Gastroesophageal sphincter (tissue), 4 donors: ENCODE data around the gene UBE2J1. TPM values are rescaled to one million over a fixed set of nuclear protein-coding genes. Genes with fewer than 3 reads are reported as not detected.

Source experiments
- ATAC-seq: fragments of 150-250 bp; one replicate; pipeline ENCODE4 v1.9.1; 2016; ENCODE audit warnings: mild to moderate bottlenecking, moderate library complexity
- H3K27ac ChIP-seq, 4 donors: fragments of 200-600 bp; sonication (generic) in 3 of 4; 1 replicate in 3 of 4; 2 replicates in 1 of 4; pipeline ENCODE4 v1.5.1; 2016 to 2019
- H3K27me3 ChIP-seq: fragments of 200-600 bp; sonication (generic); one replicate; pipeline ENCODE4 v1.5.1; 2019
- H3K36me3 ChIP-seq, 2 donors: fragments of 200-600 bp; sonication (generic); one replicate each; pipeline ENCODE4 v1.5.1; 2019; ENCODE audit warnings: control low read depth in 1 of 2
- H3K4me1 ChIP-seq, 3 donors: fragments of 200-600 bp; sonication (generic); 1 replicate in 2 of 3; 2 replicates in 1 of 3; pipeline ENCODE4 v1.5.1; 2016 to 2019; ENCODE audit warnings: control low read depth in 2 of 3
- H3K4me3 ChIP-seq, 2 donors: fragments of 200-600 bp; sonication (generic); one replicate each; pipeline ENCODE4 v1.5.1; 2019; ENCODE audit warnings: mild to moderate bottlenecking in 1 of 2, moderate library complexity in 1 of 2
- H3K9me3 ChIP-seq, 3 donors: fragments of 200-600 bp; sonication (generic); one replicate each; pipeline ENCODE4 v1.5.1; 2017 to 2019; ENCODE audit warnings: control low read depth in 2 of 3
- CTCF ChIP-seq, 4 experiments: fragments of 200-600 bp in 2 of 4; fragments of 450-650 bp in 2 of 4; sonication (generic) in 1 of 4; IDR thresholded peaks; one replicate each; pipeline ENCODE4 v1.5.1; 2017 to 2019; ENCODE audit warnings: antibody characterized with exemption in 4 of 4, mild to moderate bottlenecking in 2 of 4, moderate library complexity in 2 of 4
- EP300 ChIP-seq: sonication (generic); formaldehyde crosslinking; IDR thresholded peaks from one replicate; pipeline ENCODE4 v1.6.1; 2017; ENCODE audit warnings: antibody characterized with exemption, mild to moderate bottlenecking
- POLR2A ChIP-seq, 2 donors: fragments of 450-650 bp; IDR thresholded peaks; one replicate each; pipeline ENCODE4 v1.6.1; 2017; ENCODE audit warnings: antibody characterized with exemption in 2 of 2, mild to moderate bottlenecking in 2 of 2, moderate library complexity in 1 of 2
- POLR2AphosphoS5 ChIP-seq: sonication (generic); formaldehyde crosslinking; IDR thresholded peaks from one replicate; pipeline ENCODE4 v1.6.1; 2017; ENCODE audit warnings: antibody characterized with exemption
- WGBS, 2 donors: methylation state at CpG; one replicate each; pipeline ENCODE4 v1.1.5; 2018; ENCODE audit warnings: low coverage in 1 of 2; 5-methylcytosine and 5-hydroxymethylcytosine counted together
- total RNA-seq, 4 donors: library from RNA; depleted of rRNA; stranded (reverse); fragments of >200 nt; gene quantifications; one replicate each; pipeline ENCODE4 v1.1.0, GENCODE V29; 2016

The UBE2J1 gene
- total RNA-seq, 4 donors from 2014 or later = 32.7 to 42.9 (median 36.9) TPM

- no peak overlapping the region for H3K4me3 ChIP-seq
- no peak for ATAC-seq
- H3K4me1 ChIP-seq = no peaks in the 10 kb centered on the region
- no peaks in the 10 kb centered on the region for H3K27me3 ChIP-seq
- no peak overlapping the region for H3K27ac ChIP-seq
- TF ChIP-seq POLR2A (IDR thresholded peaks at IDR 0.05) = no peak
- H3K36me3 ChIP-seq = no peaks in the 10 kb centered on the region
- WGBS, 2 donors = 80 to 89% methylated on average over 1 of the region's 1 CpG
- H3K9me3 ChIP-seq = no peaks in the 10 kb centered on the region
Measured at GRCh38 chr6:89393659-89394058, 41.1 kb upstream of the UBE2J1 start.

GRCh38 chr6:89392823-89393222, 40.3 kb upstream of the UBE2J1 start:
- no peak for TF ChIP-seq POLR2A (IDR thresholded peaks at IDR 0.05)
- no peak for TF ChIP-seq EP300
- no peak overlapping the region for H3K4me3 ChIP-seq
- no peaks in the 10 kb centered on the region for H3K9me3 ChIP-seq
- H3K27ac ChIP-seq = no peak overlapping the region
- no peaks in the 10 kb centered on the region for H3K27me3 ChIP-seq
- H3K36me3 ChIP-seq = no peaks in the 10 kb centered on the region
- H3K4me1 ChIP-seq = no peaks in the 10 kb centered on the region
- no peak for ATAC-seq

- TF ChIP-seq POLR2A (IDR thresholded peaks at IDR 0.05) = no peak
- Histone ChIP-seq H3K4me1 (no peaks in the 10 kb centered on the region), H3K27ac (no peak overlapping the region), H3K27me3 (no peaks in the 10 kb centered on the region), H3K36me3 (no peaks in the 10 kb centered on the region), H3K9me3 (no peaks in the 10 kb centered on the region), H3K4me3 (no peak overlapping the region)
- ATAC-seq = no peak
- WGBS, 2 donors = 100% methylated on average over 2 of the region's 6 CpGs; no CpG with 5 or more reads in 1 of the 2 donors
Measured at GRCh38 chr6:89388846-89389245, 36.3 kb upstream of the UBE2J1 start.

- TF ChIP-seq POLR2AphosphoS5 (no peak), POLR2A (IDR thresholded peaks at IDR 0.05) (no peak), CTCF (IDR thresholded peaks at IDR 0.05) (no peak), EP300 (no peak)
- no peak for ATAC-seq
- Histone ChIP-seq H3K36me3 (no peaks in the 10 kb centered on the region), H3K27me3 (no peaks in the 10 kb centered on the region), H3K4me3 (no peak overlapping the region), H3K9me3 (no peaks in the 10 kb centered on the region), H3K4me1 (no peaks in the 10 kb centered on the region), H3K27ac (no peak overlapping the region)
- WGBS, 2 donors = 92 to 97% methylated on average over 5 to 6 of the region's 9 CpGs
Measured at GRCh38 chr6:89387516-89388201, 35.1 kb upstream of the UBE2J1 start.

- ATAC-seq = no peak
- TF ChIP-seq POLR2AphosphoS5 (no peak), POLR2A (IDR thresholded peaks at IDR 0.05) (no peak), EP300 (no peak), CTCF (IDR thresholded peaks at IDR 0.05) (no peak)
- 82 to 100% methylated on average over 3 to 6 of the region's 6 CpGs for WGBS, 2 donors
- H3K9me3 ChIP-seq = no peaks in the 10 kb centered on the region
- H3K4me3 ChIP-seq = no peak overlapping the region
- H3K27me3 ChIP-seq = no peaks in the 10 kb centered on the region
- no peak overlapping the region for H3K27ac ChIP-seq
- H3K36me3 ChIP-seq = no peaks in the 10 kb centered on the region
- H3K4me1 ChIP-seq = no peaks in the 10 kb centered on the region
Measured at GRCh38 chr6:89386917-89387491, 34.5 kb upstream of the UBE2J1 start.

- Histone ChIP-seq H3K27ac (no peak overlapping the region), H3K9me3 (no peaks in the 10 kb centered on the region), H3K36me3 (no peaks in the 10 kb centered on the region), H3K4me1 (no peaks in the 10 kb centered on the region), H3K27me3 (no peaks in the 10 kb centered on the region), H3K4me3 (no peak overlapping the region)
- TF ChIP-seq POLR2A (IDR thresholded peaks at IDR 0.05) = no peak
- TF ChIP-seq POLR2AphosphoS5 = no peak
- TF ChIP-seq EP300 = no peak
- TF ChIP-seq CTCF (IDR thresholded peaks at IDR 0.05) = no peak
- ATAC-seq = no peak
- WGBS, 2 donors = 100% methylated on average over 7 of the region's 7 CpGs; no CpG with 5 or more reads in 1 of the 2 donors
Measured at GRCh38 chr6:89385846-89386245, 33.3 kb upstream of the UBE2J1 start.
